NB4 (cell line): Measurements from ENCODE around the gene BMP7.

Experiments used
- DNase-seq: peaks from one replicate; pipeline ENCODE4 v3.0.0; 2010; ENCODE audit warnings: low read depth
- H3K4me3 ChIP-seq: one replicate; pipeline ENCODE4 v1.5.1; 2011; ENCODE audit warnings: mild to moderate bottlenecking, low read depth, low read length, moderate library complexity
- CTCF ChIP-seq: IDR thresholded peaks from one replicate; pipeline ENCODE4 v1.5.1; 2012; ENCODE audit warnings: low read depth, low read length
- MAX ChIP-seq: IDR thresholded peaks from 2 replicates; pipeline ENCODE4 v1.6.1; 2011; ENCODE audit warnings: low read depth, low read length
- MYC ChIP-seq: IDR thresholded peaks from 2 replicates; pipeline ENCODE4 v1.6.1; 2011; ENCODE audit warnings: low read depth, low read length
- POLR2A ChIP-seq: IDR thresholded peaks from 2 replicates; pipeline ENCODE4 v1.6.1; 2011; ENCODE audit warnings: mild to moderate bottlenecking; ENCODE audit not compliant: insufficient read length; ENCODE audit errors: extremely low read depth

The BMP7 gene

GRCh38 chr20:57312138-57312537 lies 45.7 kb upstream of the BMP7 start:
- no peak for TF ChIP-seq CTCF
- TF ChIP-seq POLR2A = no peak
- TF ChIP-seq MYC = no peak
- no peak for TF ChIP-seq MAX
- no peak for DNase-seq
- no peak overlapping the region for H3K4me3 ChIP-seq

- TF ChIP-seq MYC (no peak), POLR2A (no peak), CTCF (no peak), MAX (no peak)
- no peak overlapping the region for H3K4me3 ChIP-seq
- no peak for DNase-seq
Observed at GRCh38 chr20:57310821-57311514, 44.5 kb upstream of the BMP7 start.

- TF ChIP-seq MAX (no peak), MYC (no peak), POLR2A (no peak), CTCF (no peak)
- H3K4me3 ChIP-seq = no peak overlapping the region
- DNase-seq = no peak
Observed at GRCh38 chr20:57309544-57310115, 43.2 kb upstream of the BMP7 start.

GRCh38 chr20:57308451-57309271 lies 42.2 kb upstream of the BMP7 start:
- H3K4me3 ChIP-seq = no peak overlapping the region
- no peak for TF ChIP-seq MYC
- 0 out of 2 replicates have a peak, but pooled peaks have one; percentile 25 for TF ChIP-seq MAX
- DNase-seq = peak; percentile 81

GRCh38 chr20:57306747-57307146 lies 40.3 kb upstream of the BMP7 start:
- DNase-seq = no peak
- no peak overlapping the region for H3K4me3 ChIP-seq
- TF ChIP-seq CTCF (no peak), MAX (no peak), MYC (no peak), POLR2A (no peak)

- TF ChIP-seq CTCF = no peak
- TF ChIP-seq MAX = no peak
- no peak for TF ChIP-seq MYC
- TF ChIP-seq POLR2A = no peak
- H3K4me3 ChIP-seq = no peak overlapping the region
- DNase-seq = no peak
Observed at GRCh38 chr20:57301026-57301425, 34.6 kb upstream of the BMP7 start.
